Lower lobe of right lung (tissue), 2 donors: ENCODE data around the gene CPNE5. TPM values are rescaled to one million over a fixed set of nuclear protein-coding genes. Genes with fewer than 3 reads are reported as not detected.

ENCODE experiments used
- ATAC-seq, 2 donors: fragments of 200-7000 bp; cut with Tn5 transposase; one replicate each; pipeline ENCODE4 v1.9.1; 2020 to 2022; ENCODE audit warnings: mild to moderate bottlenecking in 2 of 2, moderate library complexity in 2 of 2
- DNase-seq: peaks from one replicate; pipeline ENCODE4 v3.0.0-alpha.2; 2020
- H3K27ac ChIP-seq: fragments of 200-600 bp; one replicate; pipeline ENCODE4 v1.8.0; 2022
- H3K27me3 ChIP-seq: fragments of 200-600 bp; one replicate; pipeline ENCODE4 v1.8.0; 2022; ENCODE audit warnings: low read depth
- H3K36me3 ChIP-seq: fragments of 200-600 bp; one replicate; pipeline ENCODE4 v1.8.0; 2022; ENCODE audit warnings: mild to moderate bottlenecking
- H3K4me1 ChIP-seq: fragments of 200-600 bp; one replicate; pipeline ENCODE4 v1.8.0; 2022
- H3K4me3 ChIP-seq: fragments of 200-600 bp; one replicate; pipeline ENCODE4 v1.8.0; 2022; ENCODE audit warnings: mild to moderate bottlenecking
- H3K9me3 ChIP-seq: fragments of 200-600 bp; one replicate; pipeline ENCODE4 v1.8.0; 2022
- intact Hi-C: fragments of 100-400 bp; cut with DNase I; formaldehyde crosslinking; loops from one replicate; pipeline ENCODE4 v1.11.0; 2022
- total RNA-seq: library from RNA; stranded (reverse); fragmentation: NEBNext Ultra II Directional; extraction: Animal tissue kit (Norgen Biotek cat#: 25700); gene quantifications from one replicate; pipeline ENCODE4 v1.2.1, GENCODE V29; 2021
- TF ChIP-seq, protein P1 (sequence below): fragments of 200-600 bp; IDR thresholded peaks from one replicate; pipeline ENCODE4 v1.8.0; 2022; ENCODE audit warnings: antibody characterized with exemption, mild to moderate bottlenecking
- donor health status: DM: no; HTN: yes; CAD: no; lungs with severe emphysema.

CPNE5 gene
- total RNA-seq, 1 donor from 2014 or later: 2.4 TPM

DNA sequence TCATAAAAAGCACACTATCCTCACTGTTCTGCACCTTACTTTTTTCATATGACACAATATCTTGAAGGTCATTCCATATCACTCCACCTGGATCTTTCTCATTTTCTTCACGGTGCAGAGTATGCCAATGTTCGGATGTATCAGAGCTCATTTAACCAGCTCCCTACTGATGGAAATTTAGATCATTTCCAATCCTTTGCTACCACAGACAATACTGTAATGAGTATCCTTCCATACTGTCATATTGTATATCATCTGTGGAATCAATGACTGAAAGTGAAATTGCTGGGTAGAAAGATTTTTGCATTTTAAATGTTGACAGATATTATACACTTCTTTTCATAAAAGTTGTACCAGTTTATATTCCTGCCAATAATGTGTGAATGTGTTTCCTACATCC is 143.8 kb downstream of the CPNE5 start:
- peaks cover 17% of the 10 kb centered on the region for H3K4me1 ChIP-seq
- no peaks in the 10 kb centered on the region for H3K27me3 ChIP-seq
- no peak overlapping the region for H3K4me3 ChIP-seq
- no peaks in the 10 kb centered on the region for H3K36me3 ChIP-seq
- no peak overlapping the region for H3K27ac ChIP-seq
- TF ChIP-seq, protein P1, sequence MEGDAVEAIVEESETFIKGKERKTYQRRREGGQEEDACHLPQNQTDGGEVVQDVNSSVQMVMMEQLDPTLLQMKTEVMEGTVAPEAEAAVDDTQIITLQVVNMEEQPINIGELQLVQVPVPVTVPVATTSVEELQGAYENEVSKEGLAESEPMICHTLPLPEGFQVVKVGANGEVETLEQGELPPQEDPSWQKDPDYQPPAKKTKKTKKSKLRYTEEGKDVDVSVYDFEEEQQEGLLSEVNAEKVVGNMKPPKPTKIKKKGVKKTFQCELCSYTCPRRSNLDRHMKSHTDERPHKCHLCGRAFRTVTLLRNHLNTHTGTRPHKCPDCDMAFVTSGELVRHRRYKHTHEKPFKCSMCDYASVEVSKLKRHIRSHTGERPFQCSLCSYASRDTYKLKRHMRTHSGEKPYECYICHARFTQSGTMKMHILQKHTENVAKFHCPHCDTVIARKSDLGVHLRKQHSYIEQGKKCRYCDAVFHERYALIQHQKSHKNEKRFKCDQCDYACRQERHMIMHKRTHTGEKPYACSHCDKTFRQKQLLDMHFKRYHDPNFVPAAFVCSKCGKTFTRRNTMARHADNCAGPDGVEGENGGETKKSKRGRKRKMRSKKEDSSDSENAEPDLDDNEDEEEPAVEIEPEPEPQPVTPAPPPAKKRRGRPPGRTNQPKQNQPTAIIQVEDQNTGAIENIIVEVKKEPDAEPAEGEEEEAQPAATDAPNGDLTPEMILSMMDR: no peak
- intact Hi-C loops: no loop called here
- DNase-seq: no peak
- no peak for ATAC-seq
- no peaks in the 10 kb centered on the region for H3K9me3 ChIP-seq

DNA sequence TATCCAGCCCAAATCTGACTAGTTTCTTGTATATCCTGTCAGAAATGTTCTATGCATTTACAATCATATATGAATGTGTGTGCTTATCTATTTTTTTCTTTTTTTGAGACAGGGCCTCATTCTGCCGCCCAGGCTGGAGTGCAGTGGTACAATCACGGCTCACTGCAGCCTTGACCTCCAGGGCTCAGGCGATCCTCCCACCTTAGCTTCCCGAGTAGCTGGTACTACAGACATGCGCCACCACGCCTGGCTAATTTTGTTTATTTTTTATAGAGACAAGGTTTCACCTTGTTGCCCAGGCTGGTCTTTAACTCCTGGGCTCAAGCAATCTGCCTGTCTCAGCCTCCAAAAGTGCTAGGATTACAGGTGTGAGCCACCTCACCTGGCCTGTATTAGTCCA is 144.6 kb downstream of the CPNE5 start:
- H3K4me1 ChIP-seq: peaks cover 17% of the 10 kb centered on the region
- no peak overlapping the region for H3K27ac ChIP-seq
- intact Hi-C loops: no loop called here
- no peaks in the 10 kb centered on the region for H3K9me3 ChIP-seq
- no peak for ATAC-seq
- DNase-seq: no peak
- no peaks in the 10 kb centered on the region for H3K27me3 ChIP-seq
- H3K4me3 ChIP-seq: no peak overlapping the region
- TF ChIP-seq, protein P1: no peak
- no peaks in the 10 kb centered on the region for H3K36me3 ChIP-seq

DNA sequence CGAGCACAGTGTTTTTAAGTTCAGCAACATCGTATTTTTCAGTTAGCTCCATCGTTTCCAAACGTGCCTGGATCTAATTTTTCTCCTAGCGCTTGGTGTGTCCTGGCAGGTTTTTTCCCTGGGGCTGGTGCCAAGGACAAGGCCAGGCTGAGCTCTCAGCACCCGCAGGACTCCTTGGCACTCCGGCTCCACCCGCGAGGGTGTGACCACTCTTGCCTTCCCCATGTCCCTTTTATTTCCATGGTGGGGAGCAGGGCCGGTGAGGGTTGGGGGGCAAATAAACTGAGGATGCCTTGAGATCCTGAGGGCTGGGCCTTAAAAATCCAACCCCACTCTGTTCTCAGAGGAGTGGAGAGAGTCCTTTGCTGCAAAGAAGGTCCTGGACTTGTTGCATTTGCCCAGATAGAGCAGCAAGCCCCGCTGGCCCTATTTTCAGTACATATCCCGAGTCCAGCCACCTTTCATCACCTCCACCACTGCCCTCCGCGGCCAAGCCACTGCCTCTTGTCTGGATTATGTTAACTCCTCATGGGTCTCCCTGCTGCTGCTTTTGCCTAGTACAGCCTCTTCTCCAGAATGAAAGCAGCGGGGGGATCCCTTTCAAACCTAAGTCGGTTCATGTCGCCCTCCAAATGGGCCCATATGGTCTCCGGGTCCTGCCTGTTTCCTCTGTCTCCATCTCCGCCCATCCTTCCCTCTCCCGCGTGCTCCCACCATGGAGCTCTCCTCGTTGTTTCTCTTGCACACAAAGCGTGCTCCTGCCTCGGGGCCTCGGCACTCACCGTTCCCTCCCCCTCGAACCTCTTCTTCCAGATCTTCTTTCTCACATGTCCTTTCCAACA is 146.2 kb downstream of the CPNE5 start:
- ATAC-seq (peak; percentile 57 to 59), DNase-seq (peak; percentile 60)
- no peak overlapping the region for H3K4me3 ChIP-seq
- no peaks in the 10 kb centered on the region for H3K27me3 ChIP-seq
- no peaks in the 10 kb centered on the region for H3K36me3 ChIP-seq
- intact Hi-C loops: no loop called here
- H3K4me1 ChIP-seq: peaks cover 17% of the 10 kb centered on the region
- TF ChIP-seq, protein P1: no peak
- H3K27ac ChIP-seq: no peak overlapping the region
- H3K9me3 ChIP-seq: no peaks in the 10 kb centered on the region

DNA sequence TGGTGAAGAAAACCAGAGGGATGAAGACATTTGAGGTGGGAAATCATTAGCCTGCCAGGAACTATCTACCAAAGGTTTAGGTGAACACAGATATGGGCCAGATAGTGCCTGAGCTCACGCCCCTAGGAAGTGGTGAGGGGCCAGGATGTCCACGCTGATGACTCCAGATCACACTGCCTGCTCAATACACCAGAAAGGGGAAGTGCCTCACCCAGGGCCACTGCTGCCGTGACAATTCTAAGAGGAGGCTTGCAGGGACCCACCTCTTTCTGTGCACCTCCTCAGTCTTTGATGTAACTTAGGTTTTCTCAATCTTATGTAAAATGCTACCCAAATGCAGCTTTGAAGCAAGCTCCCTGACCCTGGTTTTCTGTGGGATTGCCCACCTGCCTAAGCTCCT is 147.0 kb downstream of the CPNE5 start:
- peaks cover 17% of the 10 kb centered on the region for H3K4me1 ChIP-seq
- TF ChIP-seq, protein P1: no peak
- no peak overlapping the region for H3K27ac ChIP-seq
- DNase-seq (peak; percentile 65), ATAC-seq (peak; percentile 52 to 66)
- H3K9me3 ChIP-seq: no peaks in the 10 kb centered on the region
- peaks cover 8% of the 10 kb centered on the region for H3K36me3 ChIP-seq
- no peaks in the 10 kb centered on the region for H3K27me3 ChIP-seq
- intact Hi-C loops: no loop called here
- no peak overlapping the region for H3K4me3 ChIP-seq

DNA sequence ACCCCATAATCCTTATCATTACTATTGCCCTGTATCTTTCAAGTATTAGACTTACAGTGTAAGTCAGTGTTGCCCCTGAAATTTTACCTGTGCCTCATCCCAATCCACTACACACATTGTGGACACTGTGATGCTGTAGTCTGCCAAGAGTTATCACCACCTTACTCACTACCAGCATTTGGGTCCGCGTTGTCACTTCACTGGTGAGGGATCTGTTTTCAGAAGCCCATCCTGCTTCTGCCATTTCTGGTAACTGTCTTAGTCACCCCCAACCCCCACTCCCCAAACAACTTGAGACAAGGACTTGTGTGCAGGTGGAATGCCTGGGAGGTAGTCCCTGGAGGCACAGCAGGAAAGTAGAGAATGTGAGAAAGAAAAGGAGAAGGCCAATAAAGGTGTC is 147.6 kb downstream of the CPNE5 start:
- Histone ChIP-seq H3K27me3 (no peaks in the 10 kb centered on the region), H3K27ac (no peak overlapping the region), H3K4me3 (no peak overlapping the region), H3K9me3 (no peaks in the 10 kb centered on the region), H3K4me1 (peaks cover 17% of the 10 kb centered on the region), H3K36me3 (peaks cover 14% of the 10 kb centered on the region)
- TF ChIP-seq, protein P1: no peak
- ATAC-seq (no peak), DNase-seq (no peak)
- intact Hi-C loops: no loop called here
